ENCODE measurements around the gene AKIRIN1. TPM values are rescaled to one million over a fixed set of nuclear protein-coding genes. Genes with fewer than 3 reads are reported as not detected.
A peak's percentile ranks its signal among the peaks of the same experiment; 100 is the strongest.
"Not testable (repeated sequence)": the region's sequence is repeated elsewhere in the genome, so short reads cannot be mapped to it uniquely, and the experiment has no call there.

AKIRIN1 gene, protein sequence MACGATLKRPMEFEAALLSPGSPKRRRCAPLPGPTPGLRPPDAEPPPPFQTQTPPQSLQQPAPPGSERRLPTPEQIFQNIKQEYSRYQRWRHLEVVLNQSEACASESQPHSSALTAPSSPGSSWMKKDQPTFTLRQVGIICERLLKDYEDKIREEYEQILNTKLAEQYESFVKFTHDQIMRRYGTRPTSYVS
- total RNA-seq (10 to 100 TPM; 74.5 to 76.0 TPM), polyA plus RNA-seq (10 to 100 TPM; 92.9 to 99.2 (median 93.7) TPM), total RNA-seq (76.8 to 137 (median 124) reads per million in 6 experiments)

DNA sequence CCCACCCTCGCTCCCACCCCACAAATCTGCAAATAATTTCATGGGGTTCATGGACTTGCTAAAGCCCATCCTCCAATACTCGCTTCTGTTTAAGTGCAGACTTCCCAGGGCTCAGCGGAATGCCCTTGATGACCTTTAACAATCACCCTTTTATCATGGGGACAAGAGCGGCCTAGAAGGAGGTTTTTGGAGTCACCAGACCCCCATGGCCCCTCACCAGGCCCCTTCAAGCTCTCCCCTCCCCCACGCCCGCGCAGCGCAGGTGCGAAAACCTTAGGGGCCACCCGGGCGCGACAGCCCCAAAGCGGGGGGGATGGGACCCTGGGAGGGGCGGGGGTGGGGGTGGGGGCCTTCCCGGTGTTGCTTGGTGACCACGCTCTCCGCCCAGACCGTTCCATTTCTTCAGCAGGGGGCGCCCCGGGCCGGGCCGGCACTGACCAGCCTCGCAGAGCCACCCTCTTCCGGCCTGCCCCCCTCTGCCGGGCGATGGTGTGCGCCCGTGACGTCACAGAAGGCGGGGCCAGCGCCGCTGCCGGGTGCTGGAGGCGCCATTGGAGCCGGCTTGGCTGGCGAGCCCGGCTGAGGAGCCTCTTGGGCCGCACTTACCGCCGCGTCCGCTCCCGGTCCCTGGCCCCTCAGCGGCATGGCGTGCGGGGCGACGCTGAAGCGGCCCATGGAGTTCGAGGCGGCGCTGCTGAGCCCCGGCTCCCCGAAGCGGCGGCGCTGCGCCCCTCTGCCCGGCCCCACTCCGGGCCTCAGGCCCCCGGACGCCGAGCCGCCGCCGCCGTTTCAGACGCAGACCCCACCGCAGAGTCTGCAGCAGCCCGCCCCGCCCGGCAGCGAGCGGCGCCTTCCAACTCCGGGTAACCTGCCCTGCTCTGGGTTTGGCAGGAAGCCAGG lies at the start of gene AKIRIN1:
Gene AKIRIN1, plus strand, starts transcription at position 539 of the 900 bp plus-strand sequence. Its CDS starts 105 bp downstream, at position 644.
- H3K9me3 Mint-ChIP-seq = no peaks in the 10 kb centered on the region
- peak; percentile 82 to 95 (median 90) for DNase-seq
- peak; percentile 86 to 90 for ATAC-seq
- H3K36me3 Mint-ChIP-seq = peaks cover 0 to 26% (median 5%) of the 10 kb centered on the region in 3 donors
- peak within 1 kb of the TSS; percentile 71 to 95 (median 92) for H3K27ac Mint-ChIP-seq
- H3K4me1 Mint-ChIP-seq = peaks cover 20 to 43% (median 41%) of the 10 kb centered on the region in 4 donors
- H3K27me3 Mint-ChIP-seq = peaks cover 0 to 3% (median 0%) of the 10 kb centered on the region in 5 donors
- POLR2A ChIA-PET = interaction anchor here (0.5 to 1.4 kb wide), 4 partner anchors 9 to 44 kb away, joined by 3 to 6 read pairs (median 6); partner anchors contain the start of gene NDUFS5
- H3K4me3 Mint-ChIP-seq = peak within 1 kb of the TSS; percentile 75 to 95 (median 88)

DNA sequence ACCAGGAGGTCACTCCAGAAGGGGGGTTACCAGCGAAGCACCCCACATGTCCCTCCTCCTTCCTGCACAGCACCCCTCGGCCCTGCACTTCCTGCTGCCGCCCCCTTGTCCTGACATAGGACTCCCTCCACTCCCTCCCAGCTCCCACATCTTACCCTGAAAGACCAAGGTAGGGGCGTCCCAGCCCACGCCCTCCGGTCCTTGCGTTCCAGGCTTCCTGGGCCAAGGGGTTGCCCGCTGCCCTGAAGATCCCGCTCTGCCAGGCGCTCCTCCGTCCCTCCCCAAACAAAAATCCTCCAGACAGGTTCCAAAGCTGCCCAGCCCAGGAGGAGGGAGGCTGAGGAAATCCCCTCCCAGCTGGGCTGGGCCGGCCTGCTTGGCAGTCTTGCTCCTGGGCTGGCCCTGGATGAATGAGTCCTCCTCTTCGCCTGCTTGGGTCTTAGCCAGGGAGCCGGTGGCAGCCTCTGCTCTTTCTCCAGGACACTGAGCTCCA lies 49.5 kb upstream of the AKIRIN1 start, which contains the start of gene RHBDL2:
Gene RHBDL2, minus strand, starts transcription at position 304 of the 493 bp plus-strand sequence. CDS start 22,618 bp downstream, outside the sequence.
- Mint-ChIP-seq H3K4me3 (no peak within 1 kb of the TSS), H3K27me3 (peaks cover 0 to 6% (median 0%) of the 10 kb centered on the region in 5 donors)
- DNase-seq = no peak

DNA sequence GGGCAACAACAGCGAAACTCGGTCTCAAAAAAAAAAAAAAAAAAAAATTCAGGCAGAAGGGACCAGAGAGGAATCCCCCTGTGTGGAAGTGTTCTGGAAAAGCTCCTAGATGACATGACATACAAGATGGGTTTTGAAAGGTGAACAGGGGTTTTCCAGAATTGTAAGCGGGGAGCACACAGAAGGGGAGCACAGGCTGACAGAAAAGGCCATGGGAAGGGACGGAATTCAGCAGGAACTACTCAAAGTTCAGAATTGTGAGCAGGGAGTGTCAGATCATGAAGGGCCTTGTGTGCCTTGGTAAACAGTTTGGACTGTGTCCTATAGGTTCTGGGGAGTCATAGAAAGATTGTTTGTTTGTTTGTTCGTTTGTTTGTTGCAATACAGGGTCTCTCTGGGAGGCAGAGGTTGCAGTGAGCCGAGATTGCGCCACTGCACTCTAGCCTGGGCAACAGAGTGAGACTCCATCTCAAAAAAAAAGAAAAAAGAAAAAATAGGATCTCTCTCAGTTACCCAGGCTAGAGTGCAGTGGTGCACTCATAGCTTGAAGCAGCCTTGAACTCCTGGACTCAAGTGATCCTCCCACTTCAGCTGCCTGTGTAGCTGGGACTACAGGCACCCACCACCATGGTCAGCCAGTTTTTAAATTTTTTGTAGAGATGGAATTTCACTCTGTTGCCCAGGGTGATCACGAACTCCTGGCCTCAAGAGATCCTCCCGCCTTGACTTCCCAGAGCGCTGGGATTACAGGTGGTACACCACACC lies 48.2 kb upstream of the AKIRIN1 start:
- Mint-ChIP-seq H3K36me3 (no peaks in the 10 kb centered on the region), H3K27me3 (peaks cover 0 to 6% (median 0%) of the 10 kb centered on the region in 5 donors), H3K4me3 (no peak overlapping the region), H3K4me1 (peaks cover 0 to 10% (median 1%) of the 10 kb centered on the region in 4 donors), H3K9me3 (peaks cover 0 to 2% (median 0%) of the 10 kb centered on the region in 9 donors), H3K27ac (peak overlapping the region in 2 of 10 donors; percentile 29 to 51)
- DNase-seq = no peak
- no peak for ATAC-seq
- POLR2A ChIA-PET = interaction anchor here (0.6 to 0.7 kb wide), 2 partner anchors 84 to 106 kb away, joined by 4 read pairs; no protein-coding TSS in a partner anchor

More for the DNA sequence above, 49.5 kb upstream of the AKIRIN1 start, which contains the start of gene RHBDL2:
- no peak for ATAC-seq
- H3K9me3 Mint-ChIP-seq = peaks cover 0 to 2% (median 0%) of the 10 kb centered on the region in 9 donors
- peaks cover 0 to 10% (median 1%) of the 10 kb centered on the region in 4 donors for H3K4me1 Mint-ChIP-seq
- peak within 1 kb of the TSS in 2 of 10 donors; percentile 7 to 51 for H3K27ac Mint-ChIP-seq
- H3K36me3 Mint-ChIP-seq = no peaks in the 10 kb centered on the region
- POLR2A ChIA-PET = interaction anchor here (1.1 kb wide), 1 partner anchor 84 kb away, joined by 3 read pairs; no protein-coding TSS in a partner anchor

DNA sequence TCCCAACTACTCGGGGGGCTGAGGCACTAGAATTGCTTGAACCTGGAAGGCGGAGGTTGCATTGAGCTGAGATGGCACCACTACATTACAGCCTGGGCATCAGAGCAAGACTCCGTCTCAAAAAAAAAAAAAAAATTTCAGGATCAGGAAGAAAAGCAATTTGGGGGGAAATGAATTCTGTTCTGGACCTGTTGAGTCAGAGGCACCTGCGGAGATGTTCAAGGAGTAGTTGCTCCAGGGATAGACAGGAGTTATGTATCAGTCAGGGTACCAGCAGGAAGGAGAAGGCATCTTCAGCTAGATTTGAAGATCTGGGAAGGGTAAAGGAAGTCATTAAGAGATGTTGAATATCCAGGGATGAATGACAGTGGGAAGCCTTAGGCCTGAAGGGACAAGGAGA lies 46.5 kb upstream of the AKIRIN1 start:
- ATAC-seq (no peak), DNase-seq (no peak)
- POLR2A ChIA-PET = no interaction called here
- Mint-ChIP-seq H3K9me3 (peaks cover 0 to 2% (median 0%) of the 10 kb centered on the region in 9 donors), H3K27me3 (peaks cover 0 to 4% (median 0%) of the 10 kb centered on the region in 5 donors), H3K27ac (peak overlapping the region in 1 of 10 donors; percentile 80), H3K36me3 (no peaks in the 10 kb centered on the region), H3K4me1 (peaks cover 0 to 10% (median 1%) of the 10 kb centered on the region in 4 donors), H3K4me3 (no peak overlapping the region)

DNA sequence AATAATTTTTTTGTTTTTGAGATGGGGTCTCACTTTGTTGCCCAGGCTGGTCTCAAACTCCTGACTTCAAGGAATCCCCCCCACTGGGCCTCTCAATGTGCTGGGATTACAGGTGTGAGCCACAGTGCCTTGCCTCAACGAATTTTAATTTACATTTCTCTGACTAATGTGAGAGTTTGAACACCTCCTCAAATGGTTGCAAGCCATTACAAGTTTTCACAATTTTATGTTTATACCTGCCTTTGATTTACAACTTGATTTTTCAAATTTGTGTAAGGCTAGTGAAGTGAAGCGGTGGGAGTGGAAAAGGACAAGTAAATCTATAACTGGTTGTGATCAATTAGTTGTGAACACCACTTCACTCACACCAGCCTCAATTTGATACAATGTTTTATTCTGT lies 40.5 kb upstream of the AKIRIN1 start:
- Mint-ChIP-seq H3K27ac (no peak overlapping the region), H3K27me3 (no peaks in the 10 kb centered on the region), H3K36me3 (no peaks in the 10 kb centered on the region), H3K4me3 (no peak overlapping the region), H3K4me1 (peaks cover 0 to 8% (median 3%) of the 10 kb centered on the region in 4 donors), H3K9me3 (no peaks in the 10 kb centered on the region)
- POLR2A ChIA-PET = no interaction called here
- no peak for DNase-seq
- no peak for ATAC-seq

DNA sequence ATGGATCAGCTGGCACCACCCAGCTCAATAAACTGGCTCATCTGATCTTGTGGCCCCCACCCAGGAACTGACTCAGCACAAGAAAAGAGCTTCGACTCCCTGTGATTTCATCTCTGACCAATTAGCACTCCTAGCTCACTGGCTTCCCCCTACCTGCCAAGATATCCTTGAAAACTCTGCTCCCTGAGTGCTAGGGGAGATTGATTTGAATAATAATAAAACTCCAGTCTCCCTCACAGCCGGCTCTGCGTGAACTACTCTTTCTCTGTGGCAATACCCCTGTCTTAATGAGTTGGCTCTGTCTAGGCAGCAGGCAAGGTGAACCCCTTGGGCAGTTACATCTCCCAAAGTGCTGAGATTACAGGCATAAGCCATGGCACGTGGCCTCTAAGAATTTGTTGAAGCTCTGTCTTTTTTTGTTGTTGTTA lies 37.6 kb upstream of the AKIRIN1 start:
- peaks cover 0 to 8% (median 3%) of the 10 kb centered on the region in 4 donors for H3K4me1 Mint-ChIP-seq
- no peaks in the 10 kb centered on the region for H3K36me3 Mint-ChIP-seq
- DNase-seq (no peak), ATAC-seq (no peak)
- H3K4me3 Mint-ChIP-seq = no peak overlapping the region
- H3K9me3 Mint-ChIP-seq = no peaks in the 10 kb centered on the region
- peak overlapping the region in 2 of 10 donors; percentile 2 to 68 for H3K27ac Mint-ChIP-seq
- POLR2A ChIA-PET = no interaction called here
- H3K27me3 Mint-ChIP-seq = no peaks in the 10 kb centered on the region

DNA sequence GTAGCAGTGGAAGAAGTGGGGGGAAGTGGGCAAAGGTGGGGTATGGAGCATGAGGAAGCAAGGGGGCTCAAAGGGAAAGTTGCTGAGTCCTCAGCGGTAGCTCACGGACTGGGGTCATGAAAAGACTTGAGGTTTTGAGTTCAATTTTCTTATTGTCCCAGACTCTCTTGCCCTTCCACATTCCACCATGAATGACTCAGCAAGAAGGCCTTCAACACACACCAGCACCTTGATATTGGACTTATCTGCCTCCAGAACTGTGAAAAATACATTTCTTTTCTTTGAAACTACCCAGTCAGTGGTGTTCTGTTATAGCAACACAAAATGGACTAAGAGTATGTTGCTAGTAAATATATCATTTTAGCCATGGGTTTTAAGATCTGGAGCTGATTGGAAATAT lies 32.1 kb upstream of the AKIRIN1 start:
- H3K4me1 Mint-ChIP-seq = peaks cover 4 to 9% (median 5%) of the 10 kb centered on the region in 4 donors
- H3K36me3 Mint-ChIP-seq = no peaks in the 10 kb centered on the region
- H3K27me3 Mint-ChIP-seq = no peaks in the 10 kb centered on the region
- POLR2A ChIA-PET = interaction anchor here (0.6 kb wide), 1 partner anchor 372 kb away, joined by 6 read pairs; no protein-coding TSS in a partner anchor
- ATAC-seq (no peak), DNase-seq (no peak)
- H3K9me3 Mint-ChIP-seq = no peaks in the 10 kb centered on the region
- no peak overlapping the region for H3K4me3 Mint-ChIP-seq
- no peak overlapping the region for H3K27ac Mint-ChIP-seq

DNA sequence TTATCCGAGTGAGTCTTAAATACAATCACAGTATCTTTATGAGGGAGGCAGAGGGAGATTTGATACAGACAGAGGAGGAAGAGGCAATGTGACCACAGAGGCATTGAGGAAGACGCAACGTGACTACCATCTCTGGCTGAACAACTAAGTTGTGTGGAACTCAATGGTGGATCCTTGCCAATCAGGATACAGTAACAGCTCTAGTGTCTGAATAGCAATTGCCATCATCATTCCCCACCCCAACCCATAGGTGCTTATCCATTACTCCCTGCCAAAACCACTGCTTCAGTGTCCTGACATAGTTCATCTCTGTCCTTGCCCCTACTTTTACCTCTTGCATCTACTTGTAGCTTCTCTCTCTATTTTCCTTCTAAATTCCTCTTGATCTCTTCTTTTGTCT lies 29.0 kb upstream of the AKIRIN1 start:
- H3K4me1 Mint-ChIP-seq = peaks cover 5 to 15% (median 8%) of the 10 kb centered on the region in 4 donors
- DNase-seq (no peak), ATAC-seq (no peak)
- H3K36me3 Mint-ChIP-seq = no peaks in the 10 kb centered on the region
- H3K4me3 Mint-ChIP-seq = no peak overlapping the region
- H3K9me3 Mint-ChIP-seq = no peaks in the 10 kb centered on the region
- H3K27ac Mint-ChIP-seq = no peak overlapping the region
- POLR2A ChIA-PET = no interaction called here
- H3K27me3 Mint-ChIP-seq = no peaks in the 10 kb centered on the region

DNA sequence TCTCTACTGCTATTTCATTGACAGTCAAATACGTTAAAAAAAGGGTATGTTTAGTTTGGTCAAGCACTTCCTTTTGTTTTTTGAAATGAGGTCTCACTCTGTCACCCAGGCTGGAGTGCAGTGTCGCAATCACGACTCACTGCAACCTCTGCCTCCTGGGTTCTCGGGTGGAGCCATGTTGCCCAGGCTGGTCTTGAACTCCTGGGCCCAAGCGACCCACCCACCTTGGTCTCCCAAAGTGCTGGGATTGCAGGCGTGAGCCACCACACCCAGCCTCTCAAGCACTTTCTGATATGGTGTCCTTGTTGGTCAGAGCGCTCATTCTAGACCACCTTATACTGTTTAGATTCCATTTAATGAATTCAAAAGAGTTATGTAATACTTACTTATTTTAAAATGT lies 28.5 kb upstream of the AKIRIN1 start:
- Mint-ChIP-seq H3K27me3 (no peaks in the 10 kb centered on the region), H3K27ac (no peak overlapping the region), H3K9me3 (no peaks in the 10 kb centered on the region), H3K4me1 (peaks cover 5 to 15% (median 8%) of the 10 kb centered on the region in 4 donors), H3K36me3 (no peaks in the 10 kb centered on the region), H3K4me3 (no peak overlapping the region)
- POLR2A ChIA-PET = no interaction called here
- DNase-seq (no peak), ATAC-seq (no peak)

DNA sequence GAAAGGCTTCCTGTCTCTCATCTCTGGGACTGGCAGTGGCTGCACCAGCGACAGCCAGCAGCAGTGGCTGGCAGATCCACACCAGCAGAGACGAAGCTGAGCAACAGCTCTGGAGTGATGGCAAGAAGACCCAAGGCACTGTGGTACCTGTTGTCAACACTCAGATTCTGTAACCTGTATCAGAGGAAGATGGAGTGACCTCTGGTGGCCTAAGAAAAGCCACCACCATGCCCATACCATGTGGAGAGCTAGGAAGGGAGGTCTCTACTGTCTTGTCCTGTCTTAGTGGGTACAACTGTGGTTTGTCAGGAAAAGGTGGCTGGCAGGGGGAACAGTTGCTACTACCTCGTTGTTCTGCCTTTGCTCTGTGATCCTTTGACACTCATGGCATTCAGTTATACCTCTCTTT lies 26.9 kb upstream of the AKIRIN1 start:
- Mint-ChIP-seq H3K4me3 (no peak overlapping the region), H3K27me3 (no peaks in the 10 kb centered on the region), H3K27ac (peak overlapping the region in 2 of 10 donors; percentile 59 to 69), H3K9me3 (no peaks in the 10 kb centered on the region), H3K36me3 (no peaks in the 10 kb centered on the region), H3K4me1 (peaks cover 5 to 15% (median 8%) of the 10 kb centered on the region in 4 donors)
- POLR2A ChIA-PET = interaction anchor here (1.5 kb wide), 1 partner anchor 28 kb away, joined by 3 read pairs; no protein-coding TSS in a partner anchor
- peak in 1 of 10 donors; percentile 13 for DNase-seq
- peak; percentile 61 to 73 for ATAC-seq

DNA sequence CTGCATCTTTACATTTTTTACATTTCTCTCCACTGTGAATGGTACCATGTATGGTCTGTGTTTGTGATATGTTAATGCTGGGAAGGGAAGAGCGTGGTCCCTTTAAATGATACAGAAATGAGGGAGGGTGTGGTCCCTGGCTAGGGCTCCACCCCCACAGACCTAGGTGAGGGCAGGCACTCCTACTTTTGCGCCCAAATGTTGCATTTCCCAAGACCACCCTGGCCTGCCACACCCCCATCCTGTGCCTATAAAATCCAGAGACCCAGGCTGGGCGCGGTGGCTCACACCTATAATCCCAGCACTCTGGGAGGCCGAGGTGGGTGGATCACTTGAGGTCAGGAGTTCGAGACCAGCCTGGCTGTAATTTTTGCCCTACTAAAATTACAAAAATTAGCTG lies 17.9 kb upstream of the AKIRIN1 start:
- POLR2A ChIA-PET, H3K9me3 Mint-ChIP-seq, DNase-seq, H3K4me3 Mint-ChIP-seq, H3K27me3 Mint-ChIP-seq, ATAC-seq, H3K36me3 Mint-ChIP-seq: not testable (repeated sequence)
- H3K27ac Mint-ChIP-seq = peak overlapping the region in 1 of 10 donors; percentile 13
- H3K4me1 Mint-ChIP-seq = peaks cover 0 to 17% (median 6%) of the 10 kb centered on the region in 4 donors
